Stromal cell of bone marrow (primary cell): ENCODE measurements around the gene F11R.
"Not testable (repeated sequence)": the region's sequence is repeated elsewhere in the genome, so short reads cannot be mapped to it uniquely, and the experiment has no call there.

Experiments
- DNase-seq: peaks from one replicate; pipeline ENCODE4 v3.0.0-alpha.2; 2012; ENCODE audit warnings: low read depth

F11R gene

DNA sequence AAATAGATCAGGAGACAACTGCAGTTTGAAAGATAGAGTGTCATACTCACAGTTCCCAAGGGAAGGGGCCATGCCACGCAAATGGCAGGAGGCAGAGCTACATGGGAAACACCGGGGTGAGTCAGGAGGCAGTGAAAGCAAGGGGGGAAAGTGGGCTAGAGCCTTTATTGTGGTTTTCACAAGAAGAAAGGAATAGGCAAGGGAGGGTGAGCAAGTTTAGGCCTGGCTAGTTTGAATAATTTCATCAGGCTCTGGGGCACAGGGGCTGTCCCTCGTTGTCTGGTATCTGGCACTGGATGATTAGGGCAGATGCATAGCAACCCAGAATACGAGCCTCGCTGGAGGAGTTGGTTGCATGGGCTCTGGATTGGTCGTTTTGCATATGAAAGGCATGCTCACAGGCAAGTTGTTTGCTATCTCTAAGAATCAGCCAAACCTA is 49.3 kb downstream of the F11R start:
- no peak for DNase-seq

DNA sequence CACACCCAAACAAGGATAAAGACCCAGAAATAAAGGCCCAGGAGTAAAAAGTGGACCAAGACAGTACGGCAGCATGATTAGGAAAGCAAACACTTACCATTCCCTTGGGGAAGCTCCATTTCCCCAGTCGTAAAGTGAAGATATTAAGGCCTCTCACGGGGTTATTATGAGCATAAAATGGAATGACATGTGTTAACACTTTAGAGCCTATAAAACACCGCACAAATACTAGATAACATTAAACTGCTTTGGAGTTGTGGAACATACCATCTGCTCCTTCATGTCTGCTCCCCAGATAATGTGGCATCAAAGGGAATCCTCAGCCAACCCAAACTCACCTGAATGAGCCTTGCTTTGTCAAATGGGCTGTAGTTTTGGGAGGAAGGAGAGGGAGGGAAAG is 57.4 kb downstream of the F11R start:
- DNase-seq, result no peak

DNA sequence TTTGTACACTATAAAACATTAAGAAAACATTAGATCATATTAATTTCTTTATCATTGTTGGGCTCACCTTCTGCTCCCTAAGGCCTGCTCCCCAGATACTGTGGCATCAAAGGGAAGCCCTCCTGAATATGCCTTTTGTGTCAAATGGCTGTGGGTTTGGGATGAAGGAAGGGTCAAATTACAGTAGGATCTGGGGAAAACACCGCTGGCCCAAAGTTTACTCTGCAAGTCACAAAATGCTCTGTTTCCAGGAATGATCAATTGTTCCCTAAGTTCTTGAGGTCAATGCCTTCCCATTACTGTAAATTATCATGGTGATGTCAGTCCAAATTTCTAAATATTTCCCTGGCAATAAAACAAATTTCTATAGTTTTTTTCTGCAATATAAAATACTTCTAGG is 59.5 kb downstream of the F11R start:
- no peak for DNase-seq

DNA sequence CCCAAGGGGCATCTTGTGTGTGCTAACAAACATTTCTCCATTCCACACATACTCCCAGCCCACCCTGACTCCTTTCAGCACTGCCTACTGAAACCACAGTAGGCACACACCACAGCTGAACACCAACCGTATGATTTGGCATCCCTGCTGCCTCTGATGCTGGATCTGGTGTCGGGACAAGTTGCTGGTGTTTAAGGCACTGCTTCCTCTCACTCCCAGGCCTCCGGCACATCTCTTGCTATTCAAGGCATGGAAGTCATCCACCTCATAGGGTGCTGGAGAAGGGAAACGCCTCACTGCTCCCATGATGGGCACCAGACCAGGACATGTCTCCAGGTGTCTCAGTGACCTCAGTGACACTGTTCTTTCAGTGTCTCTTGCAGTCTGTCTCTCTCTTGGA is 64.0 kb downstream of the F11R start:
- DNase-seq, result no peak

DNA sequence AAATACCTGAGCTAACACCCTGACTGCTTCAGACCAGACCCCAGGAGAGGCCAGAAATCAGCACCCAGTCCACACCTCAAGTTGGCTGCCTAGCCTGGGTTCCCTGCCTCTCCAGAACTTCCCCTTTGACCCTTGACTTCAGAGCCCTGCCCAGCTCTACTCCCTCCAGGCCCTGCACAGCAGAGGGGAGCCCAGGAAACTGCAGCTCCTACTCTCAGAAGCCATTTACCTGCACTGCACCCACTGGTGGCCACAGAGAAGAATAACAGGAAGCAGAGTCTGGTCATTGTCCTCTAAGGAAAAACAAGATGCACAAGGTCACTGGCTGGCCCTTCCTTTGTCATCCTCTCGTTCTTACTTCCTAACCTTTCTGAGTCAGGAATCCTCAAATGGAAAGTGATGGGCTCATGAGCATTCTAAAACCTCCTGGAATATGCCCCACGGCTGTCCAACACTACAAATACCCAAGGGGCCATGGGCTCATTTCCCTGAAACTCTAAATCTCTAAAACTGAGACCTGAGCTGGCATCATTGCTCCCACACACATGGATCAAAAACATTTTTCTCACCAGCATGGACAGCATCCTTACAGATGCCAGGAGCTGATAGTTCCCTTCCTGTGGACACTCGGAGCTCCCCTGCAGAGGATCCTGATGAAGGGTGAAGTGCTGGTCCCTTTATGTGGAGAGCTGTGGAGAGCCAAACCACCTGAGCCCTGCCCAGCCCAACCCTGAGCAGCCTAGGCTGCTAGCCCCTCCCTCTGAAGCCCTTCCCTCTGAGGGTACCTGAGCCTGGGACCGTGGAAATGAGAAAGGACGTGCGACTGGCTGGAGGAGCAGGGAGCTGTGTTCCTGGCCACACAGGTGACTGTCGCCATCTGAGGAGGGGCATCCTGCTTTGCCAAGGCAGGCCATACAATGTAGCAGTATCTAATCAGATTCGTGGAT is 66.5 kb downstream of the F11R start, which contains the start of gene ITLN2:
Gene ITLN2, minus strand, starts transcription at position 652 of the 947 bp plus-strand sequence. Its CDS starts 68 bp downstream, at position 584.
- peak; percentile 6 for DNase-seq

DNA sequence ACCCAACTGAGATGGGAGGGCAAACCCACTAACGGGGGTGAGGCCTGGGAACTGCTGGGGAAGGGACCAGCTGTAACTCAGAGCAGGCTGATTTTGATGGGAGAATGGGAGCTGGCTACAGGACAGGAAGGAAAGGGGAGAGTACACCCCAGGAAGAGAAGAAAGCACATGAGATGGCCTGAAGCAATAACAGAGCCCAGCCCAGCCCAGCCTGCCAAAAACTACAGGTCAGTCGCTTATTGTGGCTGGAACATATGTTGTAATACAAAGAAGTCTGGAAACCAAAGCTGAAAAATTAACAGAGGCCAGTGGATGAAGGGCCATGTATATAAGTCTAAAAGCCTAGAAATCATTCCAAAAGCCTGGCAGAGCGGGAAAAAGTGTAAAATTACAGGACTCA is 67.9 kb downstream of the F11R start:
- peak; percentile 5 for DNase-seq

DNA sequence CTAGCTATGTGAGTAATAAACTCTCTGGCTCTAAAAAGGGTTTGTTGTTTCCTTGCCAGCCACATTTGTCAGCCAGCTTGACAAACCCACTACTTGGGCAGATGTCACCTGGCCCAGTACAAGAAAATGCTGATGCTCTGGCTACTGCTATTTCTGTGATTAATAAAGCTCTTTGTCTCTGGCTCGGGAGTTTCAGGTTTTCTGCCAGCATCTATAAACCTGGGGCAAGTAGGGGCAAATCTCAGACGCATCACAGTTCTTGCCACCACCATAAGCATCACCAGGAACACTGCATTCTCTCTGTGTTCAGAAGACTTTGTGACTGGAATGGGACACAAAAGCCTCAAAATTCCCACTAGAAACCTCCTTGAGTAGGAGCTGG is 68.8 kb downstream of the F11R start:
- no peak for DNase-seq

DNA sequence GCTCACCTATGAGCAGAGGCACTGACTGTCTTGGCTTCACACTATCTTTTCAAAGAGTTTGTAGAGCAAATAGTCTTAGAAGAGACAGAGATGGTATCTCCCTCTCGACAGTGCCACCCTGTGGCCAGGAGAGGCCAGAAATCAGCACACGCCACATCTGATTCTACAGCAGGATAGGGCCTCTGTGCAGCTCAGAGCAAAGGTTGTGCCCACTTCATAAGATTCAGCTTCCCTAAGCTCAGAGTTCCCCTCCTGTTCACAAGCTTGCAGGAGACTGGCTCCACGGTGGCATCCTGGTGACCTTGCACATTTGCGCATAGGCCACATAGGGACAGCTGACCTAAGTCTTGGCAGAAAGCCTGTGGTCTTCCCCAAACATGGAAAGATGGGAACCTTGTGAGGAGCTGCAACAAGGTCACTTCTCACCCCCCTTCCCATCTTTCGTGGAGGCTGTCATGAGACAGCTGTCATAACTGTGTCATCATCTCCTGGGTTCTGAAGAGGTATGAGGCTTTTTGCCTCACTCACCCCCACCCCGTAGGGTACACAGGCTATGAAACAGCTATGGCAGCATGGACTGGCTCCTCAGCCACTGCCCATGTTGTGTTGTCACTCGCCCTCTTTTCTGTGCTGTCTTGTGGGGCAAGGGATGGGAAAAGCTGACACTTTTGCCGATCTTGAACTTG is 69.4 kb downstream of the F11R start:
- DNase-seq, result peak; percentile 25

DNA sequence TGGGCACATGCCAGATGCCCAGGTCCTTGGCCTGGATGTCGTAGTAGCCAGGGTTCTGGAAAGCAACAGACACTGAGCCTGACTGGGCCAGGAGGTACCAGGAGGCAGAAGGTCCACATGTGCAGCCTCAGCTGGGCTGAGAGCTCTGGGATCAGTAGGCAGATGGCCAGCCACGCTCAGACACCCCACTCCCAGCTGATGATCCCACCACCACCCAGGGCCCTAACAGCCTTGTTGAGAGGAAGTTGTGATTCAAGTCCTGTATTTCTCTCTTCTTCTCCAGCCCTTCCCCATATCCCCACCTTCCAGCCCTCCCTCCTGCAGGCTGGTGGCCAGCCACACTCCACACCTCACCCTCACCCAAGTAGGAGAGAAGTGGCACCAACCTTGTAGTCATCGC is 70.3 kb downstream of the F11R start:
- no peak for DNase-seq

DNA sequence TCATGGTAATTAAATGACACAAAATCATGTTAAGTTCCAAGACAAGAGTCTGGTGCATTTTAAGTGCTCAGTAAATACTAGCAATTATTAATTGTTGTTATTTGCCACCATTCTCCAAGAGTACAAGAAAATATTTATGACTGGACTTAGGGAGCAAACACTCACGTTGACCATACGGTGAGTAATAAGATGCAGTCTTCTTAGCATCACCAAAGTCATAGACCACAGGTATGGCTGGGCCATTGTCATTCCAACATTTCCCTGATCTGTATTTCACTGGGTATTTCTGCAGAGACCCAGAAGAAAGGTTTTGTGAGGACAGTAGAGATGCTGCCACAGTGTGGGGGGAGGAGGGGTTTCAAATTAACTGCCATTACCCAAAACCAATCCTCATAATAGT is 71.1 kb downstream of the F11R start:
- no peak for DNase-seq

DNA sequence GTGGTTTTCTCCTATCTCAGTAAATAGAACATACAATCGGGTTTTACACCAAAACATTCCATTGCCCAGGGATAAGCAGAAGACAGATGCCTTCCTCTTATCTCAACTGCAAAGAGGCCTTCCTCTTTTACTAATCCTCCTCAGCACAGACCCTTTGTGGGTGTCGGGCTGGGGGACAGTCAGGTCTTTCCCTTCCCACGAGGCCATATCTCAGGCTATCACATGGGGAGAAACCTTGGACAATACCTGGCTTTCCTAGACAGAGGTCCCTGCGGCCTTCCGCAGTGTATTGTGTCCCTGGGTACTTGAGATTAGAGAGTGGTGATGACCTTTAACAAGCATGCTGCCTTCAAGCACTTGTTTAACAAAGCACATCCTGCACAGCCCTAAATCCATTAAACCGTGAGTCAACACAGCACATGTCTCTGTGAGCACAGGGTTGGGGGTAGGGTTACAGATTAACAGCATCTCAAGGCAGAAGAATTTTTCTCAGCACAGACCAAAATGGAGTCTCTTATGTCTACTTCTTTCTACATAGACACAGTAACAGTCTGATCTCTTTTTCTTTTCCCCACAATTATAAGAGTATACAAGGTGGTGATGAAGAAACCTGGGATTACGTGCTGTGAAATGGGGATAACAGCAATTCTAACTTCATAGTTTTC is 71.6 kb downstream of the F11R start:
- DNase-seq, result not testable (repeated sequence)

DNA sequence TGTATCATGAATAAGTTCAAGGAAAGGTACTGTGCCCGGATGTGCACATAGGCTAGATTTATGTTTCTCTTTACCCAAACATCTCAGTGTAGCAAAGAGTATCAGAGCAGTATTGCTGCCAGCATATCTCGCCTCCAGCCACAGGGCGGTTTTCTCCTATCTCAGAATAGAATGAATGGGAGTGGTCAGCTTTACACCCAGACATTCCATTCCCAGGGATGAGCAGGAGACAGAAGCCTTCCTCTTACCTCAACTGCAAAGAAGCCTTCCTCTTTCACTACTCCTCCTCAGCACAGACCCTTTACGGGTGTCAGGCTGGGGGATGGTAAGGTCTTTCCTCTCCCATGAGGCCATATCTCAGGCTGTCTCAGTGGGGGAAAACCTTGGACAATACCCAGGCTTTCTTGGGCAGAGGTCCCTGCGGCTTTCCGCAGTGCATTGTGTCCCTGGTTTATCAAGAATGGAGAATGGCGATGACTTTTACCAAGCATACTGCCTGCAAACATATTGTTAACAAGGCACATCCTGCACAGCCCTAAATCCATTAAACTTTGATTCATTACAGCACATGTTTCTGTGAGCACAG is 73.7 kb downstream of the F11R start:
- not testable (repeated sequence) for DNase-seq

DNA sequence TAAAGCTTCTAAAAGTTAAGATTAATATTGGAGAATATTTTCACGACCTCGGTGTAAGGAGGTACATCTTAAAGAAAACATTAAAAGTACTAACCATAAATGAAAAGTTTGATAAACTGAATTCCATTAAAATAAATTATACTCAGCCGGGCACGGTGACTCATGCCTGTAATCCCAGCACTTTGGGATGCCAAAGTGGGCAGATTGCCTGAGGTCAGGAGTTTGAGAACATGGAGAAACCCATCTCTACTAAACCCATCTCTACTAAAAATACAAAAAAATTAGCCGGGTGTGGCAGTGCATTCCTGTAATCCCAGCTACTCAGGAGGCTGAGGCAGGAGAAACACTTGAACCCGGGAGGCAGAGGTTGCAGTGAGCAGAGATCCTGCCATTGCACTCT is 75.1 kb downstream of the F11R start:
- not testable (repeated sequence) for DNase-seq
